CD4-positive, CD25-positive, alpha-beta regulatory T cell (primary cell): Measurements from ENCODE around the gene ARIH1. TPM values are rescaled to one million over a fixed set of nuclear protein-coding genes. Genes with fewer than 3 reads are reported as not detected.

Experiments
- ATAC-seq, 2 donors: fragments of 150-1000 bp; cut with Tn5 transposase; one replicate each; pipeline ENCODE4 v1.10.0; 2021; ENCODE audit warnings: low read depth in 2 of 2, moderate number of reproducible peaks in 2 of 2, moderate library complexity in 1 of 2
- DNase-seq, 3 donors: peaks; one replicate each; pipeline versions ENCODE4 v3.0.0 to v3.0.0-alpha.2; 2012 to 2022; ENCODE audit warnings: mixed read lengths in 1 of 3
- H3K27ac ChIP-seq: one replicate; pipeline ENCODE4 v1.7.0; 2013; ENCODE audit warnings: mild to moderate bottlenecking, low read length; ENCODE audit not compliant: insufficient read depth, poor library complexity, severe bottlenecking
- H3K27me3 ChIP-seq: one replicate; pipeline ENCODE4 v1.7.0; 2013; ENCODE audit warnings: low read length; ENCODE audit not compliant: control insufficient read depth, insufficient read depth
- H3K36me3 ChIP-seq: one replicate; pipeline ENCODE4 v1.7.0; 2013; ENCODE audit warnings: mild to moderate bottlenecking, low read length, moderate library complexity; ENCODE audit not compliant: control insufficient read depth, insufficient read depth
- H3K4me1 ChIP-seq: 2 replicates; pipeline ENCODE4 v1.7.0; 2013; ENCODE audit warnings: mild to moderate bottlenecking, low read length; ENCODE audit not compliant: insufficient read depth, control insufficient read depth, poor library complexity, severe bottlenecking
- H3K4me3 ChIP-seq: one replicate; pipeline ENCODE4 v1.7.0; 2013; ENCODE audit warnings: low read depth, mild to moderate bottlenecking, low read length, moderate library complexity
- H3K9me3 ChIP-seq, 2 experiments: 1 replicate in 1 of 2; 2 replicates in 1 of 2; pipeline ENCODE4 v1.7.0; 2013; ENCODE audit warnings: low read length in 2 of 2, mild to moderate bottlenecking in 1 of 2, moderate library complexity in 1 of 2; ENCODE audit not compliant: control insufficient read depth in 2 of 2
- H3K27ac Mint-ChIP-seq, 3 donors: one replicate each; pipeline ENCODE4 v1.8.0; 2020 to 2022; ENCODE audit warnings: mild to moderate bottlenecking in 3 of 3, mixed read lengths in 3 of 3, moderate library complexity in 2 of 3
- H3K27me3 Mint-ChIP-seq: one replicate; pipeline ENCODE4 v1.8.0; 2022; ENCODE audit warnings: mild to moderate bottlenecking, mixed read lengths
- H3K36me3 Mint-ChIP-seq: one replicate; pipeline ENCODE4 v1.8.0; 2020; ENCODE audit warnings: mixed read lengths
- H3K4me1 Mint-ChIP-seq, 4 donors: one replicate each; pipeline ENCODE4 v1.8.0; 2020 to 2022; ENCODE audit warnings: mixed read lengths in 4 of 4, mild to moderate bottlenecking in 1 of 4
- H3K4me3 Mint-ChIP-seq, 4 donors: one replicate each; pipeline ENCODE4 v1.8.0; 2020 to 2022; ENCODE audit warnings: mild to moderate bottlenecking in 4 of 4, mixed read lengths in 4 of 4, moderate library complexity in 3 of 4
- H3K9me3 Mint-ChIP-seq, 7 donors: one replicate each; pipeline ENCODE4 v1.8.0; 2020 to 2022; ENCODE audit warnings: mixed read lengths in 7 of 7, mild to moderate bottlenecking in 3 of 7, moderate library complexity in 2 of 7
- polyA plus RNA-seq, 4 donors: library from polyadenylated mRNA; unstranded; fragments of 300-500 nt; fragmentation: Illumina TruSeq; gene quantifications; one replicate each; pipeline ENCODE4 v1.2.3, GENCODE V29; 2021
- total RNA-seq: library from RNA; stranded (reverse); gene quantifications from one replicate; pipeline ENCODE4 v1.2.3, GENCODE V29; 2022

ARIH1 gene
- total and polyA plus RNA-seq, 5 donors from 2014 or later, result 13.1 to 242 (median 15.1) TPM

GRCh38 chr15:72538931-72539330 is 64.8 kb downstream of the ARIH1 start:
- Mint-ChIP-seq H3K9me3 (peaks cover 0 to 8% (median 0%) of the 10 kb centered on the region in 7 donors), H3K4me1 (peaks cover 49 to 62% (median 50%) of the 10 kb centered on the region in 4 donors), H3K27me3 (no peaks in the 10 kb centered on the region), H3K27ac (peak overlapping the region in 2 of 3 donors; percentile 1 to 67), H3K36me3 (peaks cover 14% of the 10 kb centered on the region), H3K4me3 (peak overlapping the region in 1 of 4 donors; percentile 10)
- peaks cover 15% of the 10 kb centered on the region for H3K4me1 ChIP-seq
- no peak overlapping the region for H3K4me3 ChIP-seq
- H3K27ac ChIP-seq, result no peak overlapping the region
- no peak for ATAC-seq
- no peaks in the 10 kb centered on the region for H3K27me3 ChIP-seq
- no peak for DNase-seq
- peaks cover 5% of the 10 kb centered on the region for H3K36me3 ChIP-seq
- peaks cover 0 to 7% of the 10 kb centered on the region in 2 experiments for H3K9me3 ChIP-seq

GRCh38 chr15:72540606-72541237 is 66.6 kb downstream of the ARIH1 start:
- H3K27ac ChIP-seq, result no peak overlapping the region
- Mint-ChIP-seq H3K36me3 (peaks cover 14% of the 10 kb centered on the region), H3K4me1 (peaks cover 34 to 50% (median 41%) of the 10 kb centered on the region in 4 donors), H3K27me3 (no peaks in the 10 kb centered on the region), H3K27ac (peak overlapping the region in 1 of 3 donors; percentile 56), H3K4me3 (no peak overlapping the region), H3K9me3 (peaks cover 0 to 8% (median 0%) of the 10 kb centered on the region in 7 donors)
- peaks cover 7% of the 10 kb centered on the region for H3K4me1 ChIP-seq
- H3K36me3 ChIP-seq, result peaks cover 10% of the 10 kb centered on the region
- H3K9me3 ChIP-seq, result peaks cover 0 to 7% of the 10 kb centered on the region in 2 experiments
- DNase-seq, result no peak
- no peak for ATAC-seq
- H3K4me3 ChIP-seq, result no peak overlapping the region
- H3K27me3 ChIP-seq, result no peaks in the 10 kb centered on the region

GRCh38 chr15:72541674-72542073 is 67.5 kb downstream of the ARIH1 start:
- ATAC-seq (no peak), DNase-seq (no peak)
- Mint-ChIP-seq H3K27me3 (no peaks in the 10 kb centered on the region), H3K4me3 (no peak overlapping the region), H3K36me3 (peaks cover 20% of the 10 kb centered on the region), H3K4me1 (peaks cover 35 to 42% (median 38%) of the 10 kb centered on the region in 4 donors), H3K9me3 (peaks cover 0 to 8% (median 0%) of the 10 kb centered on the region in 7 donors), H3K27ac (peak overlapping the region in 1 of 3 donors; percentile 57)
- Histone ChIP-seq H3K27ac (no peak overlapping the region), H3K9me3 (peaks cover 0 to 7% of the 10 kb centered on the region in 2 experiments), H3K27me3 (no peaks in the 10 kb centered on the region), H3K36me3 (peaks cover 10% of the 10 kb centered on the region), H3K4me3 (no peak overlapping the region), H3K4me1 (peaks cover 3% of the 10 kb centered on the region)

GRCh38 chr15:72545156-72545555 is 71.0 kb downstream of the ARIH1 start:
- Mint-ChIP-seq H3K4me3 (no peak overlapping the region), H3K36me3 (peaks cover 23% of the 10 kb centered on the region), H3K27me3 (no peaks in the 10 kb centered on the region), H3K4me1 (peaks cover 24 to 28% (median 27%) of the 10 kb centered on the region in 4 donors), H3K9me3 (peaks cover 0 to 2% (median 0%) of the 10 kb centered on the region in 7 donors), H3K27ac (no peak overlapping the region)
- ATAC-seq (no peak), DNase-seq (no peak)
- H3K27ac ChIP-seq, result no peak overlapping the region
- H3K4me3 ChIP-seq, result no peak overlapping the region
- no peaks in the 10 kb centered on the region for H3K4me1 ChIP-seq
- H3K9me3 ChIP-seq, result peaks cover 0 to 7% of the 10 kb centered on the region in 2 experiments
- no peaks in the 10 kb centered on the region for H3K27me3 ChIP-seq
- H3K36me3 ChIP-seq, result peaks cover 19% of the 10 kb centered on the region

- Histone ChIP-seq H3K9me3 (no peaks in the 10 kb centered on the region), H3K27me3 (no peaks in the 10 kb centered on the region), H3K4me3 (no peak overlapping the region), H3K36me3 (peaks cover 25% of the 10 kb centered on the region), H3K4me1 (peaks cover 4% of the 10 kb centered on the region), H3K27ac (peak overlapping the region; percentile 35)
- no peaks in the 10 kb centered on the region for H3K27me3 Mint-ChIP-seq
- H3K9me3 Mint-ChIP-seq, result peaks cover 0 to 2% (median 0%) of the 10 kb centered on the region in 7 donors
- peak overlapping the region; percentile 43 to 72 (median 48) for H3K27ac Mint-ChIP-seq
- peaks cover 21 to 45% (median 29%) of the 10 kb centered on the region in 4 donors for H3K4me1 Mint-ChIP-seq
- peaks cover 22% of the 10 kb centered on the region for H3K36me3 Mint-ChIP-seq
- H3K4me3 Mint-ChIP-seq, result no peak overlapping the region
- ATAC-seq (peak; percentile 68 to 84), DNase-seq (peak; percentile 12 to 51 (median 13))
Measured at GRCh38 chr15:72554471-72555425, 80.6 kb downstream of the ARIH1 start.

- peaks cover 9 to 35% (median 32%) of the 10 kb centered on the region in 4 donors for H3K4me1 Mint-ChIP-seq
- H3K36me3 Mint-ChIP-seq, result peaks cover 36% of the 10 kb centered on the region
- Histone ChIP-seq H3K27ac (no peak overlapping the region), H3K4me3 (no peak overlapping the region), H3K4me1 (no peaks in the 10 kb centered on the region), H3K36me3 (peaks cover 52% of the 10 kb centered on the region), H3K9me3 (no peaks in the 10 kb centered on the region), H3K27me3 (no peaks in the 10 kb centered on the region)
- no peaks in the 10 kb centered on the region for H3K27me3 Mint-ChIP-seq
- DNase-seq (no peak), ATAC-seq (no peak)
- H3K4me3 Mint-ChIP-seq, result no peak overlapping the region
- H3K9me3 Mint-ChIP-seq, result peaks cover 0 to 2% (median 0%) of the 10 kb centered on the region in 7 donors
- H3K27ac Mint-ChIP-seq, result no peak overlapping the region
Measured at GRCh38 chr15:72559781-72560180, 85.7 kb downstream of the ARIH1 start.

GRCh38 chr15:72560458-72560857 is 86.3 kb downstream of the ARIH1 start:
- H3K27ac Mint-ChIP-seq, result peak overlapping the region in 2 of 3 donors; percentile 17 to 55
- H3K9me3 Mint-ChIP-seq, result peaks cover 0 to 2% (median 0%) of the 10 kb centered on the region in 7 donors
- H3K27ac ChIP-seq, result no peak overlapping the region
- no peak for ATAC-seq
- no peak overlapping the region for H3K4me3 ChIP-seq
- H3K27me3 ChIP-seq, result no peaks in the 10 kb centered on the region
- H3K4me3 Mint-ChIP-seq, result no peak overlapping the region
- H3K4me1 ChIP-seq, result no peaks in the 10 kb centered on the region
- H3K9me3 ChIP-seq, result no peaks in the 10 kb centered on the region
- peaks cover 6 to 30% (median 26%) of the 10 kb centered on the region in 4 donors for H3K4me1 Mint-ChIP-seq
- H3K27me3 Mint-ChIP-seq, result no peaks in the 10 kb centered on the region
- peaks cover 47% of the 10 kb centered on the region for H3K36me3 ChIP-seq
- H3K36me3 Mint-ChIP-seq, result peaks cover 36% of the 10 kb centered on the region
- DNase-seq, result no peak
